GM19239 (cell line): ENCODE measurements around the gene TUBA4A.
A peak's percentile ranks its signal among the peaks of the same experiment; 100 is the strongest.
"Not testable (repeated sequence)": the region's sequence is repeated elsewhere in the genome, so short reads cannot be mapped to it uniquely, and the experiment has no call there.

ENCODE experiments used
- DNase-seq: peaks from one replicate; pipeline ENCODE4 v3.0.0; 2011; ENCODE audit warnings: low spot score; ENCODE audit not compliant: insufficient read length
- FAIRE-seq: peaks from 2 replicates; lab custom pipeline; 2011; peaks lifted over from hg19 to GRCh38; lab: Jason Lieb, UNC

Gene TUBA4A

DNA sequence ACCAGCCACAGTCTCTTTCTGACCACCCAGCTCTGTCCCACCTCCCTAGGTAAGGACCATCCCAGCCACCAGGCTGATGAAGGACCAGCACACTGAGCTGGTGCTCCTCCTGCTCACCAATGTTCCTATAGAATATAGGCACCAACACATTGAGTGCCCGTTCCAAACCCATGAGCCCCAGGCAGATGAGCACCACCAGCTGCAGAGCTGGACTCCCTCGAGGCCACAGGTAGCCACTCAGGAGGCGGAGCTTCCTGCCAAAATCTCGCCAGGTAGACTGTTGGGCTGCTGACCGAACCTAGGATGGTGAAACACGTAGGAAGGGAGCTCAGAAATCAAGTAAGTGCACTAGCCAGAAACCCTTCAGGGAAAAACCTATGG is 37.2 kb downstream of the TUBA4A start:
- FAIRE-seq, result no peak
- no peak for DNase-seq

DNA sequence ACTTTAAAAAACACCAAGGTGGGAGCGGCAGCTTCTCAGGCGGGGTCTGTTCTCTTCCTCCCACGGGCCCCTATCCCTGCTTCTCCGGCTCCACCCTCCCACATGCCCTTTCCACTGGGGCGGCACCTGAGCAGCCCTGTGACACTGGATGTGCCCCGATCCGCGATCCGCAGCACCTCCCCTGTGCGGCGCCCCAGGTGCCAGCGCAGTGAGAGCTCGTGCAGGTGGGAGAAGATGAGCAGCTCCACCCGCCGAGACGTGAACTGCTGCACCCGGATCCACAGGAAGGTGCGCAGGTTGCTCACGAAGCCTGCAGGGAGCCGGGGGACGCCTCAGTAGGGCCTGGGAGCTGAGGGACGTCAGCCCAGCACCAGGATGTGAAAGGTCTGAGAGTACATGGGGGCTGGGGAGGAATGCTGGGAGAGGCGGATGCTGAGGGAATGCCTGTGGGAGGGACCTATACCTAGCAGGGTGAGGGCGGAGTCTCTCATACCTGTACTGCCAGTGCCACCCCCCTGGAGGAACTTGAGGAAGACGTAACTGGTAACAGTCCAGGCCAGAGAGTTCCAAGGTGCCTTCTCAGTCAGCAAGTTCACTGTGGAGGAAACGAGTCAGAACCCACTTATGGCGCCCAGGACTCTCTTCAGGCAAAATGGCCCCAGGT is 37.7 kb downstream of the TUBA4A start:
- DNase-seq (no peak), FAIRE-seq (no peak)

DNA sequence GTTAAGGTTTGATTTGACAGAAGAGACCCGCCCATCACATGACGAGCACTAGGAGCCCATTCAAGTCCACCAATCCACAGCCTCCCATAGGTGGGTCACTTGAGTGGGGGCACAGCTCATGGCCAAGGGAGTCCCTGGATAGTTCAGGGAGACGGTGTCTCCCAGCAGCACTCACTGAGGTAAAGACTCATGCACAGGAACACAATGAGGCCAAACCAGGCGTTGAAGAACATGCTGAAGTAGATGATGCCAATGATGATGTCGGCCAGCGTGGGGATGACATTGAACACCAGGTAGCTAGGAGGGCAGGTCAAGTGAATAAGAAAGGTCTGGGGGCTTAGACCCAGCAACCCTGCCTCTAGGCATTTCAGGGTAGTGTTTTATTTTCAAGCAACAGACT is 38.9 kb downstream of the TUBA4A start:
- FAIRE-seq, result no peak
- no peak for DNase-seq

GRCh38 chr2:219214141-219214540 is 39.6 kb downstream of the TUBA4A start:
- DNase-seq (no peak), FAIRE-seq (no peak)

DNA sequence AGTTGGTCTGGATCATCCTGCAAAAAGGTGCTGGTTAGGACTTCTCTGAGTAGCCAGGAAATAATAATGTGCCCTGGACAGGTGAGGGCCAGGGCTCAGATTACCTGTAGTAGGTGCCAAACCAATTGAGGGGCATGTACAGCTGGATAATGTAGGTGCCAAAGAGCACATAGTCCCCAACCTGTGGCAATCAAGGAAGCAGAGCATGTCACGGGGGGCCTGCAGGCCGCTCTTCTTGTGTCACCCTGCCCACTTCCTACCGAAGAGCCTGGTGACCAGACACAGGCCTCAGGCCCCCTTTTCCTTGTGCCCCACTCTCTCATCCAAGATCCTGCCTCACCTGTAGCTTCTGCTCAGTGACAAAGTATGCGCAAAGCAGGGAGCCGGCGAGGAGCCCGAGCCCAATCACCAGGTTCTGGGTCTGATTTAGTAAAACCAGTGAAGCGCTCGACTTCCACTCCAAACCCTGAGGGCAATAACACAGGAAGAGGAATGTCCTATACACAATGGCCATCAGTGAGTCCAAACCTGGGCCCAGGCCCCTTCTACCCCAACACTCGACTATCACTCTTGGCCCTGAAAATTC is 40.1 kb downstream of the TUBA4A start:
- FAIRE-seq (no peak), DNase-seq (no peak)

DNA sequence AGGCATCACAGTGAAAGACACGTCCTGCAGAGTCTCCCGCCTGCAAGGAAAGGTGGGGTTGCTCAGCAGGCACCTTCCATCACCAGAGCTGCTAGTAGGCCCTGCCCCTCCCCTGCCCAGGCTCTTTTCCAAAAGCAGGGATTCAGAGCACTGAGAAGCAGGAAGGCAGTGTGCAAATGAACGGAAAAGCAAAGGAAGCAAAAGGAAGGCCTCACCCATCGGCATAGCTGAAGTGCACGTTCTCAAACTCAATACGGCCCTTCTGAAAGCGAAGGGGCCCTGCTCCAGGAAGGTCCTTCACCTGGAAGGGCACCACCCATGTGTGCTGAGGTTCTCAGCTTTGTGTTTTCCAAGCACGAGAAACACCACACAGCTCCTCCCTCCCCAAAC is 40.7 kb downstream of the TUBA4A start:
- DNase-seq (no peak), FAIRE-seq (no peak)

DNA sequence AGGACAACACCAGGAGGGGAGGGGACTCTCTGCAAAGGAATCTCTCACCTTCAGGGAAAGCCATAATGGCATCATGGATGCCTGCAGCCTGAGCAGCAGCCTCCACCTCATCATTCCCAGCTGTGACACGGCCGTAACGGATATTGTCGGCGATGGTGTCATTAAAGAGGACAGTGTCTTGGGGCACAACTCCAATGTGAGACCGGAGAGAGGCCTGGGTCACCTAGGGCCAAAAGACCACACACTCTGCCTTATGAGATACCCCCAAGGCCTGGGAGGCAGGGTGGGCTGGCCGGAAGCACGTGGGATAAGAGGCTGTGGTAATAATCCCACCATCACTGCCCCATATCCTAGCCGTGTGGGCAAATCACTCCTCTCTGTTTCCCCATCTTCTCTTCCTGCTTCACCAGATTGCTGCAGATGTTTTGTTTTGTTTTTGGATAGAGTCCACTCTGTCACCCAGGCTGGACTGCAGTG is 42.8 kb downstream of the TUBA4A start:
- FAIRE-seq, result no peak

DNA sequence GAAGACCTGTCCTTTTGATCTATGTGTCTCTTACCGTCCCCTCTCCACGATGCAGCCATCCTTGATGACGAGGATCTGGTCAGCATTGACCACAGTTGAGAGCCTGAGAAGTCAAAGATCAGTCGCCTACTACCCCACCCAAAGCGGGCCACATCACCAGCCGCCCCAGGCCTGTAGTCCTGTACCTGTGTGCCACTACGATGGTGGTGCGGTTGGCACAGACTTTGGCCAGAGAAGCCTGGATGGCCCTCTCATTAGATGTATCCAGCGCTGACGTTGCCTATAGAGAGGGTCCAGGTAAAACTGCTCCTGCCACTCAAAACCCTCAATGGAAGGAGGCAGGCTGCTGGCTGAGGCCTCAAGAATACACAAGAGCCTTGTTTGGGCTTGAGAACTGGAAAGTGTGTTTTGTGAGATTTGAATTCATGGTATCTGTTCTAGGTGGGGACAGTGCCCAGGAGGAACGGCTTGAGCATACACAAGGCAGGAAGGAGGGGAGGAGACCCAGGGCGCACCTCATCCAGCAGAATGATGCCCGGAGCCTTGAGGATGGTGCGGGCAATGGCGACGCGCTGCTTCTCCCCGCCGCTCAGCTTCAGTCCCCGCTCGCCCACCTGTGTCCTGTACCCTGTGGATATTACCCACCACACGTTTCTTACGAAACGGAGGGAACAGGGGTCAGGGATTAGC is 43.4 kb downstream of the TUBA4A start:
- DNase-seq (no peak), FAIRE-seq (no peak)

More for the DNA sequence above, 42.8 kb downstream of the TUBA4A start:
- DNase-seq, result no peak

- DNase-seq (no peak), FAIRE-seq (no peak)
These were observed 44.2 kb downstream of the TUBA4A start for GRCh38 chr2:219209236-219210195.

DNA sequence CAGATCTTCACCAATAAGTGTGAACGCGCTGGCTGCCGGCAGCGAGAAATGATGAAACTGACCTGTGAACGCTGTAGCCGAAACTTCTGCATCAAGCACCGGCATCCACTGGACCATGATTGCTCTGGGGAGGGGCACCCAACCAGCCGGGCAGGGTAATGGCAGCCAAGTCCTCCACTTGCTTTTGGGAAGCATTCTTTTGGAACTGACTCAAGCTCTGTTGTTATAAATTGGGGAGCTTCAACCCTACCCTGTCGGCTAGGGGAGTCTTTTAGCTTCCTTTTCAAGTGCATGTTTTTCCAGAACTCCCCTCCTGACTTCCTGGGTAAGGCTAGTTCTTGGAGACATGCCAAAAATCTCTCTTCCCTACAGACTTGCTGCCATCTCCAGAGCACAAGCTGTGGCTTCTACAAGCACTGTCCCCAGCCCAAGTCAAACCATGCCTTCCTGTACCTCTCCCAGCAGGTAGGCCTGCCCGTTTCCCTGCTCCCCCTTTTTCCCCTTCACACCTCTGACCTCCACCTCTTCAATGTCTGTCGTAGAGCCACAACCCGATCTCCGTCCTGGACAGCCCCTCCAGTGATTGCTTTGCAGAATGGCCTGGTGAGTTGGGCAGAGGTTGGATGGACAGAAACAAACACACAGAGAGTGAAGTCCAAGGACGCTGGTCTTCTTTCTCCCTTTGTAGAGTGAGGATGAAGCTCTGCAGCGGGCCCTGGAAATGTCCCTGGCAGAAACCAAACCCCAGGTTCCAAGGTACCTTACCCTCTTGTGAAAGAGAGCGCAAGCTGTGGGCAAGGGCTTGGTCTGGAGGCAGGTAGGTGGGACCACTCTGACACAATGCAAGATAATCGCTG is 45.6 kb downstream of the TUBA4A start:
- FAIRE-seq (no peak), DNase-seq (no peak)

GRCh38 chr2:219207134-219207883 is 46.4 kb downstream of the TUBA4A start:
- FAIRE-seq (no peak), DNase-seq (no peak)

DNA sequence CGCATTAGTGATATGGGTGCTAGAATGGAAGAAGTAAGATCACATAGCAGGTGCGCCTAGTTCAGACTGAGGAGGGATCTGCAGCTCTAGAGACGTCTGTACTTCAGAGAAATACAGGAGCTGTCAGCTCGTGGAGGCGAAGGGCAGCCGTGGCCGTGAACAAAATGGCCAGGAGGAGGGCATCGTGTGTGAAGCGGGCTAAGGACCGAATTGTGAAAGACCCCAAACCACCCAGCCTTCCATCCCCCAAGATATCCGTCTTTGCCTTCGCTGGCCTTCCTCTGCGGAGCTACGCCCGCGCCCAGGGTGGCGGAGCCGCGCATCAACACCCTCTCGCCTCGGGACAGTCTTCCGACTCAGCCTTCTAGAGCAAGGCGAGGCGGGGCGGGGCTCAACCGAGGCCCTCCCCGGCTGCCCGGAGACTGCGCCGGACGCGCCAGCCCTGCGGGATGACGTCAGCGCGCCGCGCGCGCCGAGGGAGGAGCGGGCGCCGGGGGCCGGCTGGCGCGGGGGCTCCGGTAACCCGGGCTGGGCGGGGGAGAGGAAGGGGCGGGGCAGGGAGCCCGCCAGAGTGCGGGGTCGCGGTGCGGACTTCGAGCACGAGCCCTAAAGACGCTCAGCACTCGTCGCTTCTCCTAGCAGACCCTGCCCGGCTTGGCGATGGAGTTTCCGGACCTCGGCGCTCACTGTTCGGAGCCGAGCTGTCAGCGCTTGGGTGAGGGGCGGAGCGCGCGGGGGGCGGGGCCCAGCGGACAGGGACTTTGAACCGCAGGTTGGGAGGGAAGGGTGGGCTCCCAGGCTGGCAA is 47.2 kb downstream of the TUBA4A start, which contains the start of gene ZFAND2B:
ZFAND2B (plus strand) TSS at position 455 of the 806 bp plus-strand sequence; CDS start at position 661, 206 bp downstream.
- peak; percentile 97 for DNase-seq
- no peak for FAIRE-seq

DNA sequence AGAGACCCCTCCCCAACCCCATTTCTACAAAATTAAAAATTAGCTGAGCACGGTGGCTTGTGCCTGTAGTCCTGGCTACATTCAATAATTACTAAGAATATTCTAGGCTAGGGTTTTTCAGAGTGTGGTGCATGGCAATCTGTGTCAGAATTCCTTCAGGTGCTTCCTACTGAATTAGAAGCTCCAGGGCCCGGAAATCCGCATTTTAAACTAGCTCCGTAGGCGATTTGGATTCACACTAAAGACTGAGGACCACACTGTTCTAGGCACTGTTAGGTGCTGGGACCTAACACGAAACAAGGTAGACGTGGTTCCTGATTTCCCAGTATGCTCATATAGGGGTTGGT is 47.8 kb downstream of the TUBA4A start:
- DNase-seq (no peak), FAIRE-seq (peak; percentile 94)

GRCh38 chr2:219205165-219205538 is 48.6 kb downstream of the TUBA4A start:
- DNase-seq, result no peak
- FAIRE-seq, result no peak

DNA sequence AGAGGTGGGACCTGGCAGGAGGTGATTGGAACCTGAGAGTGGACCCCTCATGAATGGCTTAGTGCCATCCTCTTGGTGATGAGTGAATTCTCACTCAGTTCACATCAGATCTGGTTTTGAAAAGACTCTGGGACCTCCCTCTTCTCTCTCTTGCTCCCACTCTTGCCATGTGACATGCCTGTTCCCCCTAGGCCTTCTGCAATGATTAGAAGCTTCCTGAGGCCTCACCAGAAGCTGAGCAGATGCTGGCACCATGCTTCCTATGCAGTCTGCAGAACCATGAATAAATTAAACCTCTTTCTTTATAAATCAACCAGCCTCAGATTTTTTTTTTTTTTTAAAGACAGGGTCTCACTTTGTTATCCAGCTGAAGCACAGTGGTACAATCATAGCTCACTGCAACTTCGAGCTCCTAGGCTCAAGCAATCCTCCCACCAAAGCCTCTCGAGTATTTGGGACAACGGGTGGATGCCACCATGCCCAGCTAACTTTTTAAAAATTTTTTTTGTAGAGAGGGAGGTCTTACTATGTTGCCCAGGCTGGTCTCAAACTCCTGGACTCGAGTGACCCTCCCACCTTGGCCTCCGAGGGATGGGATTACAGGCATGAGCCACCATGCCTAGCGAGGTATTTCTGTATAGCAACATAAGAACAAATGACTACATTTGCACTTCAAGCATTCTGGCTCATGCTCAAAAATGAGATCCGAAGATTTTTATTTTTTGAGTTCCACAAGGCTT is 49.1 kb downstream of the TUBA4A start:
- no peak for FAIRE-seq
- no peak for DNase-seq

DNA sequence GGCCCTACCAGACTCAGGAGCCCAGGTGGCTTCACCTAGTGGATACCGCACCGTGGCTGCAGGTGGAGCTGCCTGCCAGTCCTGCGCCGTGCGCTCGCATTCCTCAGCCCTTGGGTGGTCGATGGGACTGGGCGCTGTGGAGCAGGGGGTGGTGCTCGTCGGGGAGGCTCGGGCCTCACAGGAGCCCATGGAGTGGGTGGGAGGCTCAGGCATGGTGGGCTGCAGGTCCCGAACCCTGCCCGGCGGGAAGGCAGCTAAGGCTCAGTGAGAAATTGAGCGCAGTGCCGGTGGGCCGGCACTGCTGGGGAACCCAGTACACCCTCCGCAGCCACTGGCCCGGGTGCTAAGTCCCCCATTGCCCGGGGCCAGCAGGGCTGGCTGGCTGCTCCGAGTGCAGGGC is 52.4 kb downstream of the TUBA4A start:
- FAIRE-seq, DNase-seq: not testable (repeated sequence)
